ENCODE results near the gene ARHGEF25.
"Not testable (repeated sequence)": the region's sequence is repeated elsewhere in the genome, so short reads cannot be mapped to it uniquely, and the experiment has no call there.

The ARHGEF25 gene

DNA sequence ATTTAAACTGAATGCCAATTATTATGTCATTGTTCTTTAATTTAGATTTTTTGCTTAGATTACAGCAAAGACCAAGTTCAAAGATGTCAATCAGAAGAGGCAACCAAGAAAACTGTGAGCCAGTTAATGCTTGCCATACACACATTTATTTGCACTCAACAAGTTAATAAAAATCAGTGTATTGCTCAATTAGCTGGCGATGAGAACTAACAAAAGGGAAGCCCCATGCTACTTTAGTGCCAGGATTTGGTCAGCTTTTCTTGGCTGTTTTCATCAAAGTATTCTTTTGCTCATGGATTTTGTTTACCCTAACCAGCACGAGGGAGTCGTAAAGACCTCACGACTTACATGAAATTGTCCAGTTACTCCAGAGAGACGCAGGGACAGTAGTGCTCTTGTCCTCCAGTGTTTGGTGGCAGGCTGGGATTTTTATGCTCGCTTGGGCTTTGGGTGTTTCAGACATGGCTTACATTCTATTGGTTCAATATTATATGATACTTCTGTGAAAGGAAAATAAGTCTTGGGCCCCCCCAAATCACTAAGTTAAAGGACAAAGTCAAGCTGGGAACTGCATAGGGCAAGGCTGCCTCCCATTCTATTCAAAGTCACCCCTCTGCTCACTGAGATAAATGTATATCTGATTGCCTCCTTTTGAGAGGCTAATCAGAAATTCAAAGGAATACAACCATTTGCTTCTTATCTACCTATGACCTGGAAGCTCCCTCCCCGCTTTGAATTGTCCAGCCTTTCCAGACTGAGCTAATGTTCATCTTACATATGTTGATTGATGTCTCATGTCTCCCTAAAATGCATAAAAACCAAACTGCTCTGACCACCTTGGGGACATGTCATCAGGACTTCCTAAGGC, 29.2 kb downstream of the ARHGEF25 start:
- DNase-seq = no peak

GRCh38 chr12:57641699-57642442, 30.6 kb downstream of the ARHGEF25 start:
- DNase-seq = no peak

- not testable (repeated sequence) for DNase-seq
Observed at GRCh38 chr12:57645990-57646658, 34.9 kb downstream of the ARHGEF25 start.

- not testable (repeated sequence) for DNase-seq
Observed at GRCh38 chr12:57646659-57647049, 35.4 kb downstream of the ARHGEF25 start.

DNA sequence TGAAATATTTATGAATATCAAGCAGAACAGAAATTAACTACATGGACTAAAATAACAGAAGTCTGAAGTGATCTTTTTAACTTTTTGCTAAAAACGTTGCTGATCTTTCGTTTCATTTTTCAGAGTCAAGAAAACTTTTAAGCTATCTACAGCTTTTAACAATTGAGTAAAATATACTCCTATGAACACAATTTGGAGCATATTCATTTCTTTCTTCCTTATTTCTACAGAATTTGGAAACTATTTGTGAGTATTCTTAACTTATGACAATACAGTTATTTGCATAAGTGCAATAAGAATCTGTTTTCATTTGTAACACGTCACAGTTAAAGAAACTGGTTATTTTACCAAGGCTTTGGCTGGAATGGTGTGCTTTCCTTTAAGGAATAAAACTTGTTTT, 42.8 kb downstream of the ARHGEF25 start:
- DNase-seq = no peak

GRCh38 chr12:57655541-57656240, 44.5 kb downstream of the ARHGEF25 start:
- no peak for DNase-seq

DNA sequence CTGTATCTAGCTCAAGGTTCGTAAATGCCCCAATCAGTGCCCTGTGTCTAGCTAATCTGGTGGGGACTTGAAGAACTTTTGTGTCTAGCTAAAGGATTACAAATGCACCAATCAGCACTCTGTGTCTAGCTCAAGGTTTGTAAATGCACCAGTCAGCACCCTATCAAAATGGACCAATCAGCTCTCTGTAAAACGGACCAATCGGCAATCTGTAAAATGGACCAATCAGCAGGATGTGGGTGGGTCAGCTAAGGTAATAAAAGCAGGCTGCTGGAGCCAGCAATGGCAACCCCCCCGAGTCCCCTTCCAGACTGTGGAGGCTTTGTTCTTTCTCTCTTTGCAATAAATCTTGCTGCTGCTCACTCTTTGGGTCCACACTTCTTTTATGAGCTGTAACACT, 45.2 kb downstream of the ARHGEF25 start:
- DNase-seq = not testable (repeated sequence)

GRCh38 chr12:57657744-57658143, 46.5 kb downstream of the ARHGEF25 start:
- DNase-seq = no peak

- no peak for DNase-seq
Observed at GRCh38 chr12:57658890-57659289, 47.7 kb downstream of the ARHGEF25 start.

DNA sequence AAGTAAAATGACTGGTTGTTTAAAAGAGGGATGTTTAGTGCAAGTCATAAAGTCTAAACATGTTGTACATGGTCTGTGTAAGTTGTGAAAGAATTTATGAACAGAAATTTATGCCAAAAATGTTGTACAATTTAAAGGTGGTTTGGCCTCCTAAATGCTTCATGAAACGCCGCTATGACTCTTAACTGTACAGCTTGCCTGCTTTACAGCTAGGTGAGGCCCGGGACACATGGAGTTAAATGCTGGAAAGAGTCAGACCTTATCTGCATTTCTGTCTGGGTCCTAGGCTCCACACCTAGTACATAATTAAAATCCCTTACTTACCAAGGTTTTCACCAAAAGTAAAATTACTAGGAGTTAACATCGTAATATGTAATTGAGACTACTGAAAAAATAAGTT, 50.1 kb downstream of the ARHGEF25 start:
- DNase-seq = no peak

DNA sequence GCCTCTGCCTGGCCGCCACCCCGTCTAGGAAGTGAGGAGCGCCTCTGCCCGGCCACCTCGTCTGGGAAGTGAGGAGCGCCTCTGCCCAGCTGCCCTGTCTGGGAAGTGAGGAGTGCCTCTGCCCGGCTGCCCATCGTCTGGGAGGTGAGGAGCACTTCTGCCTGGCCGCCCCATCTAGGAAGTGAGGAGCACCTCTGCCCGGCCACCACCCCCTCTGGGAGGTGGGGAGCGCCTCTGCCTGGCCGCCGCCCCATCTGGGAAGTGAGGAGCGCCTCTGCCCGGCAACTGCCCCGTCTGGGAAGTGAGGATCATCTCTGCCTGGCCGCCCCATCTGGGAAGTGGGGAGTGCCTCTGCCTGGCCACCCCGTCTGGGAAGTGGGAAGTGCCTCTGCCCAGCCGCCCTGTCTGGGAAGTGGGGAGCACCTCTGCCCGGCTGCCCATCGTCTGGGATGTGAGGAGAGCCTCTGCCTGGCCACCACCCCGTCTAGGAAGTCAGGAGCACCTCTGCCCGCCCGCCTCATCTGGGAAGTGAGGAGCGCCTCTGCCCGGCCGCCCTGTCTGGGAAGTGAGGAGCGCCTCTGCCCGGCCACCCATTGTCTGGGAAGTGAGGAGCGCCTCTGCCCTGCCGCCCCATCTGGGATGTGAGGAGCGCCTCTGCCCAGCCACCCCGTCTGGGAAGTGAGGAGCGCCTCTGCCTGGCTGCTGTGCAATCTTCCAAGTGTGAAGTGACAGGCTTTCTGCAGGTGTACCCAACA, 54.0 kb downstream of the ARHGEF25 start:
- not testable (repeated sequence) for DNase-seq
